Endodermal cell (in vitro differentiated cells): ENCODE measurements around the gene NEK6. TPM values are rescaled to one million over a fixed set of nuclear protein-coding genes. Genes with fewer than 3 reads are reported as not detected.
A peak's percentile ranks its signal among the peaks of the same experiment; 100 is the strongest.

Experiments
- DNase-seq: peaks from one replicate; pipeline ENCODE4 v3.0.0-alpha.2; 2017
- H3K27ac ChIP-seq: 2 replicates; pipeline ENCODE4 v1.5.1; 2013; ENCODE audit warnings: mild to moderate bottlenecking, low read depth, low read length, moderate library complexity
- H3K27me3 ChIP-seq: 2 replicates; pipeline ENCODE4 v1.6.1; 2013; ENCODE audit warnings: mild to moderate bottlenecking, low read length, moderate library complexity; ENCODE audit not compliant: insufficient read depth, control insufficient read depth, poor library complexity, severe bottlenecking
- H3K36me3 ChIP-seq: 2 replicates; pipeline ENCODE4 v1.7.0; 2013; ENCODE audit warnings: mild to moderate bottlenecking, low read length, moderate library complexity; ENCODE audit not compliant: control insufficient read depth, insufficient read depth
- H3K4me1 ChIP-seq: one replicate; pipeline ENCODE4 v1.7.0; 2013; ENCODE audit warnings: low read length; ENCODE audit not compliant: control insufficient read depth, insufficient read depth
- H3K4me3 ChIP-seq: 2 replicates; pipeline ENCODE4 v1.5.1; 2013; ENCODE audit warnings: mild to moderate bottlenecking, low read length, moderate library complexity
- H3K9ac ChIP-seq: 2 replicates; pipeline ENCODE4 v1.6.1; 2013; ENCODE audit warnings: mild to moderate bottlenecking, low read length, moderate library complexity; ENCODE audit not compliant: poor library complexity, severe bottlenecking; ENCODE audit errors: extremely low read depth
- H3K9me3 ChIP-seq: 2 replicates; pipeline ENCODE4 v1.6.1; 2013; ENCODE audit warnings: mild to moderate bottlenecking, low read length, moderate library complexity; ENCODE audit not compliant: control insufficient read depth
- H3K27ac Mint-ChIP-seq: 2 replicates; pipeline ENCODE4 v1.8.0; 2020; ENCODE audit warnings: mixed read lengths
- H3K27me3 Mint-ChIP-seq: 2 replicates; pipeline ENCODE4 v1.8.0; 2021; ENCODE audit warnings: mild to moderate bottlenecking, mixed read lengths; ENCODE audit not compliant: insufficient read depth
- H3K36me3 Mint-ChIP-seq: 2 replicates; pipeline ENCODE4 v1.8.0; 2020; ENCODE audit warnings: low read depth, mixed read lengths
- H3K4me1 Mint-ChIP-seq: 2 replicates; pipeline ENCODE4 v1.8.0; 2020; ENCODE audit warnings: mixed read lengths
- H3K4me3 Mint-ChIP-seq: 2 replicates; pipeline ENCODE4 v1.8.0; 2020; ENCODE audit warnings: mild to moderate bottlenecking, moderate library complexity, mixed read lengths
- H3K9me3 Mint-ChIP-seq: 2 replicates; pipeline ENCODE4 v1.8.0; 2020; ENCODE audit warnings: mild to moderate bottlenecking, mixed read lengths
- CTCF ChIP-seq: fragments of 200-600 bp; sonication (generic); conservative IDR thresholded peaks from 2 replicates; pipeline ENCODE4 v1.5.0; 2021; ENCODE audit warnings: antibody characterized with exemption, mild to moderate bottlenecking
- WGBS, 2 experiments: methylation state at CpG; one replicate each; pipeline versions ENCODE4 v1.1.5 to v1.1.7; 2013; ENCODE audit warnings: missing lambda C conversion rate in 2 of 2, mixed read lengths in 1 of 2; ENCODE audit not compliant: insufficient coverage in 1 of 2, insufficient read length in 1 of 2; 5-methylcytosine and 5-hydroxymethylcytosine counted together
- total RNA-seq, 2 donors: library from RNA; stranded (reverse); fragmentation: NEBNext Ultra II Directional in 1 of 2; extraction: Animal tissue kit (Norgen Biotek cat#: 25700) in 1 of 2; gene quantifications; 2 replicates in 1 of 2; 3 replicates in 1 of 2; pipeline ENCODE4 v1.2.1, GENCODE V29; 2021

The NEK6 gene
- total RNA-seq, 2 donors from 2014 or later: 17.1 to 32.5 TPM

GRCh38 chr9:124315882-124316281 lies 58.1 kb downstream of the NEK6 start:
- TF ChIP-seq CTCF: no peak
- Histone ChIP-seq H3K36me3 (peaks cover 4% of the 10 kb centered on the region), H3K9ac (no peak overlapping the region), H3K4me1 (no peaks in the 10 kb centered on the region), H3K9me3 (no peaks in the 10 kb centered on the region), H3K27me3 (no peaks in the 10 kb centered on the region), H3K4me3 (no peak overlapping the region), H3K27ac (no peak overlapping the region)
- H3K4me3 Mint-ChIP-seq: no peak overlapping the region
- peaks cover 10% of the 10 kb centered on the region for H3K36me3 Mint-ChIP-seq
- WGBS, 2 experiments: 91 to 99% methylated on average over 13 to 16 of the region's 16 CpGs
- no peaks in the 10 kb centered on the region for H3K27me3 Mint-ChIP-seq
- no peak overlapping the region for H3K27ac Mint-ChIP-seq
- no peaks in the 10 kb centered on the region for H3K4me1 Mint-ChIP-seq
- no peaks in the 10 kb centered on the region for H3K9me3 Mint-ChIP-seq
- no peak for DNase-seq

GRCh38 chr9:124320062-124320973 lies 62.6 kb downstream of the NEK6 start:
- H3K4me3 Mint-ChIP-seq: no peak overlapping the region
- Histone ChIP-seq H3K9ac (no peak overlapping the region), H3K4me3 (no peak overlapping the region), H3K27ac (no peak overlapping the region), H3K4me1 (no peaks in the 10 kb centered on the region), H3K36me3 (peaks cover 4% of the 10 kb centered on the region), H3K27me3 (no peaks in the 10 kb centered on the region), H3K9me3 (no peaks in the 10 kb centered on the region)
- H3K9me3 Mint-ChIP-seq: no peaks in the 10 kb centered on the region
- peak; percentile 89 for TF ChIP-seq CTCF
- no peaks in the 10 kb centered on the region for H3K4me1 Mint-ChIP-seq
- whole genome bisulfite sequencing, 2 experiments: 63 to 71% methylated on average over 10 to 17 of the region's 17 CpGs
- H3K27me3 Mint-ChIP-seq: no peaks in the 10 kb centered on the region
- H3K36me3 Mint-ChIP-seq: peaks cover 10% of the 10 kb centered on the region
- DNase-seq: peak; percentile 95
- no peak overlapping the region for H3K27ac Mint-ChIP-seq

- no peaks in the 10 kb centered on the region for H3K9me3 ChIP-seq
- H3K27ac ChIP-seq: no peak overlapping the region
- no peak for DNase-seq
- H3K27me3 ChIP-seq: no peaks in the 10 kb centered on the region
- Mint-ChIP-seq H3K9me3 (no peaks in the 10 kb centered on the region), H3K36me3 (peaks cover 10% of the 10 kb centered on the region), H3K27me3 (no peaks in the 10 kb centered on the region), H3K4me1 (no peaks in the 10 kb centered on the region), H3K4me3 (no peak overlapping the region), H3K27ac (no peak overlapping the region)
- WGBS, 2 experiments: 94 to 96% methylated on average over 9 to 12 of the region's 12 CpGs
- no peak overlapping the region for H3K4me3 ChIP-seq
- no peak overlapping the region for H3K9ac ChIP-seq
- no peak for TF ChIP-seq CTCF
- no peaks in the 10 kb centered on the region for H3K4me1 ChIP-seq
- H3K36me3 ChIP-seq: peaks cover 4% of the 10 kb centered on the region
Measured at GRCh38 chr9:124321416-124321815, 63.7 kb downstream of the NEK6 start.
